Activated CD8-positive, alpha-beta memory T cell treated with anti-CD3 and anti-CD28 coated beads for 36 hours (primary cell): ENCODE results near the gene VWF. TPM values are rescaled to one million over a fixed set of nuclear protein-coding genes. Genes with fewer than 3 reads are reported as not detected.
"Not testable (repeated sequence)": the region's sequence is repeated elsewhere in the genome, so short reads cannot be mapped to it uniquely, and the experiment has no call there.

Source experiments
- CTCF ChIA-PET: fragments of 350-600 bp; sonication (Branson Sonifier 250); formaldehyde crosslinking; loops from one replicate; lab custom pipeline; 2021; ENCODE audit warnings: antibody characterized with exemption; lab: Charles Lee
- POLR2A ChIA-PET: fragments of 350-600 bp; sonication (Branson Sonifier 250); formaldehyde crosslinking; loops from one replicate; lab custom pipeline; 2021; ENCODE audit warnings: antibody characterized with exemption; lab: Charles Lee
- total RNA-seq, 2 experiments: library from RNA; stranded (reverse); gene quantifications; one replicate each; pipeline ENCODE4 v1.2.3, GENCODE V29; 2021

The VWF gene
- total RNA-seq, 2 experiments from 2014 or later = 0.04 TPM

DNA sequence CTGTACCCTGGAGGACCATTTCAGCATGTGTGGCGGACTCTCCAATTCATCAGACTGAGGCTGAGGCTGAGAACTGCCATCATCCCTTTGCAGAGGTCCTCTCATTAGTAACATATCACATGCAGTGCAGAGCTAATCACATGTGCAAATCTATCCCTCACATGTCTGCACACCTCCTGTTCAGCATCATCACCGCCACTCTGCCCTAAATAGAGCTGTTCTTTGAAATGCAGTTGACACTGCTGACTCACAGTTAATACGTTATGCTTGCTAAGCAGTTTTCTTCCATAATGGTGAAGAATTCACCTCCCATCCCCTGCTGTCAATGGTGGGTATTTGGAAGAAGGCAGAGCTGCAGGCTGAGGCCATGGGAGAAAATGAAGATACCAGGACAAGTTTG, 94.4 kb downstream of the VWF start:
- ChIA-PET CTCF (interaction anchor here (1.5 kb wide), 1 partner anchor 42 kb away, joined by 3 read pairs; no protein-coding TSS in a partner anchor), POLR2A (no interaction called here)

DNA sequence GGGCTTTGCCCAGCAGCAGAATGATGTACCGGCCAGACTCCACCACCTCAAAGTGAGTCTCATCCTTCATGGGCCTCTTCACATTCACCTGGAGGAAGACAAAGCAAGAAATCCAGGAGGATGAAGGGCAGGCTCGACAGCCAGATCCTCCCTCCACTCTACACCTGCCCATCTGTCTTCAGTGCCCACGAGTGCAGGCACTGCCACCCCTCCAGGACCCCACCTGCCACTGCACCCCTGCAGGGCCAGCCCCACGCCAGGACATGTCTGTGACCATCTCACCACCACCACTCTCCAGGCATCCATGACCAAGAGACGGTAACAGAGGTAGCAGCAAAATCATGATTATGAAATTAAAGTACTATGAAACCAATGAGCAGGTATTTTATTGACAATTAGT, 95.1 kb downstream of the VWF start:
- CTCF ChIA-PET = interaction anchor here (1.5 kb wide), 1 partner anchor 41 kb away, joined by 3 read pairs; no protein-coding TSS in a partner anchor

DNA sequence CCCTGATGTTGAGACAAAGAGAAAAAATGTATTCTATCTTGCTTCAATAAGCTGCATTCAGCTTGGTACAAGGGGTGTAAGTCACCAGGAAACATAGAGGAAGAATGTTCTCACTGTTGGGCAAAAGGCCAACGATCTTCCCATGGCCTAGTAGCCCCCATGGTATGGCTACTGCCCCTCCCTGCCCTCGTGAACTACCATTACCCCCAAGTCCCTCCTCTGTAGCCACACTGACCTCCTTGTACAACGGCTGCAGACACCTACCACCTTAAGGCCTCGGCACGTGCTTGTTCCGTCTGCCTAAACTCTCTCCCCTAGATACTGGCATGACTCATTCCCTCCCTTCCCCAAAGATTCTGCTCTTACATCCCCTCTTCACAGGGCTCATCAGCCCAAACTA, 97.5 kb downstream of the VWF start:
- POLR2A ChIA-PET = no interaction called here

More for the DNA sequence above, 95.1 kb downstream of the VWF start:
- POLR2A ChIA-PET = no interaction called here

DNA sequence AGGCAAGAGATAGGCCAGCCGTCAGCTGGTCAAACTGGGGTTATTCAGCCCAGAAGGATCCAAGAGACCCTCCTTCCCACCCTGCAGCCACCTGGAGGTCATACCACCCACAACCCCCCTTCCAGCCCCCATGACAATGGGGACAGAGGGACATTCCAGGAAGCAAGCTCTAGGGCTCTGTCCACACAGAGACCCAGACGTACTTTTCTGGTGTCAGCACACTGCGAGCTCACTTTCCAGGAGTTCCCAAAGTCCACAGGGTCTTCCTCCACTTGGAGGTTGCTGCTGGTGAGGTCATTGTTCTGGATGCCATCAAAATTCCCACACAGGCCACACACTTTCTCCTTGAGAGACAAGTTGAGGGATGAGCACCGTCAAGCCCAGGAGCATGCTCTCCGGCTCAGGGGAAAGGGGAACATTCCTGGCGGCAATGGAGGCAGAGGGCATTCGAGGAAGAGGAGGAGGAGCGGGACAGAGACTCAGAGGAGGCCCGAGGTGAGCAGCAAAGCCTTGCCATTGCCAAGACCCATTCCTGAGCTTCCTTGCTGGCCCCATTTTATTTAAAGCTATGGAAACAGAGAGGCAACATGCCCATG, 98.7 kb downstream of the VWF start:
- POLR2A ChIA-PET, CTCF ChIA-PET: not testable (repeated sequence)

More for the DNA sequence above, 97.5 kb downstream of the VWF start:
- CTCF ChIA-PET = no interaction called here

DNA sequence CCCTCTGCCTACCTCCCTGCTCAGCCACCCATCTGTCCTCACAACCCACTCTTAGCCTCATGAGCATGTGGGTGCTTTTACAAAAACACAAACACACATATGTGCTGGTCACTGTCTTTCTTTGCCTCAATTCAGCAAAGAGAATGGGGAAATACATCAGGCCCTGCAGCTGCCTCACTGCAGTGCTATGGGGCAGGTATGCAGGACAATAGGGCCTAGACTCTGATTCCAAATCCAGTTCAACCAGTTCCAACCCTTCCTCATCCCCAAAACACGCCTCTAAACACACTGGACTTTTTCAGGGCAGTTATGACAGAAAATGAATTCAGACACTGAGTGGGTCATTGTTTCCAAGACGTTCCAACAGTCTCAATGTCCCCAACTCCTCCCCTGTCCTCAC, 100.4 kb downstream of the VWF start:
- POLR2A ChIA-PET, CTCF ChIA-PET: not testable (repeated sequence)

GRCh38 chr12:6020930-6021329, 103.5 kb downstream of the VWF start:
- ChIA-PET CTCF (no interaction called here), POLR2A (no interaction called here)

DNA sequence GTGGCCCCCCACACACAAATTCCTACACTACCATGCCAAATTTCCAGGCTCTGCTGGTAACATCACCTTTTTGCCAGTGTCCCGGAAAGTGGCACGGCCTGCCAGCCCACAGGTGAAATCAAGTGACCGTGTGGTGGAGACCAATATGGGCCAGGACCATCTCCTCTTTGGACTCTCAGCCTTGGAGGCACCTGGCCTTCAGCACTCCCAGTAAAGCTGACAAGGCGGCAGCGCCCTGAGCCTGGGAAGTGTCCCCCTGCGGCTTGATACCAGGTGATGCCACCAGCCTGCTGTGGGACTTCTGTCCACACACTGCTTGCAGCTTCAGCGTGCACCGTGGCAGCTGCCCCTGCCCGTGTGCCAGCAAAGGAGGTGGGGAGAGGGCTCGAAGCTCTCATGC, 104.0 kb downstream of the VWF start:
- CTCF ChIA-PET, POLR2A ChIA-PET: not testable (repeated sequence)

DNA sequence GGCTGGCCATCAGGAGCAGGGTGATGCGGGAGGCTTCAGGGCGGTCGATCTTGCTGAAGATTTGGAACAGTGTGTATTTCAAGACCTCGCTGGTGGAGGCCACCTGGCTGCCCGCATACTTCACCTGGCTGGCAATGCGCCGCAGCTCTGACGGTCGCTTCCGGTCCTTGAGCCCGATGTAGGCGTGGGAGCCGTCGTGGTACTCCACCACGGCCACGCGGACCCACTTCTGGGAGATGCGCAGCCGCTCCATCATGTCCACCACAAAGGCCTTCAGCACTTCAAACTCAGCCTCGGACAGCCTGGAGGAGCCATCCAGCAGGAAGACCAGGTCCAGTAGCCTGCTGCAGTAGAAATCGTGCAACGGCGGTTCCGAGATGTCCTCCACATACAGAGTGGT, 105.2 kb downstream of the VWF start:
- POLR2A ChIA-PET, CTCF ChIA-PET: not testable (repeated sequence)

GRCh38 chr12:6018265-6018664, 106.2 kb downstream of the VWF start:
- CTCF ChIA-PET = no interaction called here

DNA sequence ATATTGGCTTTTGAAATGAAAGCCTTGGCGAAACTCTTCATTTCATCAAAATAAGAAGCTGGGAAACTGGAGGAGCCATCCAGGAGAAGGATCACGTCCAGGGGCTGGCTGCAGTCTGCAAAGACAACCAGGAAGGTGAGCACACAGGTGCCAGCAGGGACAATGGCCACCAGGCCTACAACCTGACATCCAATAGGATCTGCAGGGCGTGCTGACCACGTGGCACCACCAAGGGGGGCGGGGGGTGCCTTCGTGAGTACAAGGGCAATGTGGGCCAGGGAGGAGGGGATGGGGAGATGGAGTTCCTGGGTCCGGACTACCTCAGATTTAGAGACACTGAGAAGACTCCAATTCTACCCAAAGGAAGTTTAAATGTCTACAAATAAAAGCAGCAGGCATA, 107.7 kb downstream of the VWF start:
- CTCF ChIA-PET = no interaction called here
- POLR2A ChIA-PET = no interaction called here

More at GRCh38 chr12:6018265-6018664, 106.2 kb downstream of the VWF start:
- POLR2A ChIA-PET = no interaction called here

- POLR2A ChIA-PET, CTCF ChIA-PET: not testable (repeated sequence)
Observed at GRCh38 chr12:6016004-6016403, 108.5 kb downstream of the VWF start.

DNA sequence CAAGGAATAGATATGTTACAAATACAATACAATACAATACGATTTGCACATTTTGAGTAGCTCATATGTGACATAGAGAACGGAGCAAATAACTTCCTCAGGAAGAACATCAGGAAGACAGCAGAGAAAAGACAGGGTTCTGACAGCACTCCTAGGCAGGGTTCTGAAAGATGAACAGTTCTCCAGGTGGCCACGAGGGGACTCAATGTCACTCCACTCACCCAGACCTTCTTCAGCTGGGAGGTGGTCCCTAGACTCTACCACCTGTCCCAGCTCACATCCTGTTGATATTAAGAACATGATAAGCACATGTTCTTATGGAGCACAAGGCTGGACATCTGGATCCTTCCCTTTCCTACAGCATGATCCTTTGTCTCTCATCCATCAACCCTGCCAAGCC, 109.2 kb downstream of the VWF start:
- CTCF ChIA-PET, POLR2A ChIA-PET: not testable (repeated sequence)

GRCh38 chr12:6010631-6011350, 113.7 kb downstream of the VWF start:
- POLR2A ChIA-PET, CTCF ChIA-PET: not testable (repeated sequence)

GRCh38 chr12:5997260-5997659, 127.2 kb downstream of the VWF start:
- ChIA-PET CTCF (interaction anchor here (0.7 to 1.2 kb wide), 2 partner anchors 9 to 67 kb away, joined by 4 to 5 read pairs; no protein-coding TSS in a partner anchor), POLR2A (no interaction called here)

GRCh38 chr12:5996459-5996858, 128.0 kb downstream of the VWF start:
- POLR2A ChIA-PET = no interaction called here
- CTCF ChIA-PET = interaction anchor here (0.7 to 1.3 kb wide), 4 partner anchors 8 to 287 kb away, joined by 4 to 5 read pairs (median 4); no protein-coding TSS in a partner anchor

GRCh38 chr12:5989621-5990020, 134.8 kb downstream of the VWF start:
- POLR2A ChIA-PET = no interaction called here
- CTCF ChIA-PET = interaction anchor here (0.8 to 7.9 kb wide), 7 partner anchors 12 to 297 kb away, joined by 3 to 99 read pairs (median 4); no protein-coding TSS in a partner anchor

- POLR2A ChIA-PET = no interaction called here
Observed at GRCh38 chr12:5988659-5989116, 135.8 kb downstream of the VWF start.

GRCh38 chr12:5988088-5988487, 136.4 kb downstream of the VWF start:
- ChIA-PET CTCF (interaction anchor here (0.7 to 7.9 kb wide), 16 partner anchors 9 to 300 kb away, joined by 3 to 99 read pairs (median 4); no protein-coding TSS in a partner anchor), POLR2A (no interaction called here)

More at GRCh38 chr12:5988659-5989116, 135.8 kb downstream of the VWF start:
- CTCF ChIA-PET = interaction anchor here (0.7 to 7.9 kb wide), 17 partner anchors 8 to 300 kb away, joined by 3 to 99 read pairs (median 3); no protein-coding TSS in a partner anchor

GRCh38 chr12:5987573-5987972, 136.9 kb downstream of the VWF start:
- CTCF ChIA-PET = interaction anchor here (1.2 to 7.9 kb wide), 5 partner anchors 10 to 290 kb away, joined by 3 to 99 read pairs (median 5); no protein-coding TSS in a partner anchor
- POLR2A ChIA-PET = no interaction called here

DNA sequence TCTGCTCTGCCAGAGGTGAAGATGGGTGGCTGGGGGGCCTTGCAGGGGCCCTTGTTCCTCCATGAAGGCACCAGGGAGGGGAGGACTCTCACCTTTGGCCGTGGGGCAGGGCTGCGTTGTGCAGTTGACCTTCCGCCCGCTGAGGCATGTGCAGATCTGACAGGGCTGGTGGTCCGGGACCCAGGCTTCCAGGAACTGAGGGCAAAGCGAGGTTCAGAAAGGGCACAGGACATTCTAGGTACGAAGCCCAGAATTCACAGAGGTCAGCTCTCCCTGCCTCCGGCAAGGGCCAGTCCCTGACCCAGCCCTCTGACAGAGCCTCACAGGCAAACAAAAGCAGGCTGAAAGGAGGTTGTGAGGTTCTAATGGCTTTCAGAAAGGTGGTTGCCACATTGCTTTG, 139.0 kb downstream of the VWF start:
- ChIA-PET CTCF (interaction anchor here (1.5 kb wide), 1 partner anchor 54 kb away, joined by 3 read pairs; no protein-coding TSS in a partner anchor), POLR2A (no interaction called here)
